ENCODE results near the gene RNF181.

GRCh38 chr2:85548608-85548900 lies 47.0 kb upstream of the RNF181 start:
- TF ChIP-seq KDM5A (IDR thresholded peaks at IDR 0.05; ENCODE audit: low read length): no peak
- TF ChIP-seq, protein P1, sequence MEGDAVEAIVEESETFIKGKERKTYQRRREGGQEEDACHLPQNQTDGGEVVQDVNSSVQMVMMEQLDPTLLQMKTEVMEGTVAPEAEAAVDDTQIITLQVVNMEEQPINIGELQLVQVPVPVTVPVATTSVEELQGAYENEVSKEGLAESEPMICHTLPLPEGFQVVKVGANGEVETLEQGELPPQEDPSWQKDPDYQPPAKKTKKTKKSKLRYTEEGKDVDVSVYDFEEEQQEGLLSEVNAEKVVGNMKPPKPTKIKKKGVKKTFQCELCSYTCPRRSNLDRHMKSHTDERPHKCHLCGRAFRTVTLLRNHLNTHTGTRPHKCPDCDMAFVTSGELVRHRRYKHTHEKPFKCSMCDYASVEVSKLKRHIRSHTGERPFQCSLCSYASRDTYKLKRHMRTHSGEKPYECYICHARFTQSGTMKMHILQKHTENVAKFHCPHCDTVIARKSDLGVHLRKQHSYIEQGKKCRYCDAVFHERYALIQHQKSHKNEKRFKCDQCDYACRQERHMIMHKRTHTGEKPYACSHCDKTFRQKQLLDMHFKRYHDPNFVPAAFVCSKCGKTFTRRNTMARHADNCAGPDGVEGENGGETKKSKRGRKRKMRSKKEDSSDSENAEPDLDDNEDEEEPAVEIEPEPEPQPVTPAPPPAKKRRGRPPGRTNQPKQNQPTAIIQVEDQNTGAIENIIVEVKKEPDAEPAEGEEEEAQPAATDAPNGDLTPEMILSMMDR (IDR thresholded peaks at IDR 0.05; ENCODE audit: control extremely low read depth in 1 of 3, insufficient read depth in 1 of 3, low read depth in 1 of 3, low read length in 3 of 3): no peak
- TF ChIP-seq EP300 (IDR thresholded peaks at IDR 0.05; ENCODE audit: borderline replicate concordance in 1 of 2, low read depth in 2 of 2, low read length in 2 of 2): no peak

Data from H1 (cell line).